Measurements from ENCODE around the gene SPPL2A. TPM values are rescaled to one million over a fixed set of nuclear protein-coding genes. Genes with fewer than 3 reads are reported as not detected.
A peak's percentile ranks its signal among the peaks of the same experiment; 100 is the strongest.

SPPL2A gene
- total and polyA plus RNA-seq, 11 donors: 21.5 to 231 (median 115) TPM

- peaks cover 0 to 98% (median 79%) of the 10 kb centered on the region in 9 donors for H3K36me3 ChIP-seq
- intact Hi-C loops (cut with DNase I): no loop called here
- no peak overlapping the region for H3K27ac ChIP-seq
- ATAC-seq: no peak
- H3K4me3 ChIP-seq: no peak overlapping the region
- no peak for DNase-seq
- H3K9me3 ChIP-seq: no peaks in the 10 kb centered on the region
- H3K27me3 ChIP-seq: no peaks in the 10 kb centered on the region
- no peaks in the 10 kb centered on the region for H3K4me1 ChIP-seq
- 94 to 100% (median 96%) methylated on average over 1 of the region's 1 CpG for WGBS, 4 donors
- TF ChIP-seq POLR2A (IDR thresholded peaks at IDR 0.05) (no peak), CTCF (IDR thresholded peaks at IDR 0.05) (no peak)
These were observed 39.2 kb downstream of the SPPL2A start for GRCh38 chr15:50726315-50726714.

- TF ChIP-seq POLR2A (IDR thresholded peaks at IDR 0.05) (no peak), CTCF (IDR thresholded peaks at IDR 0.05) (no peak)
- no peaks in the 10 kb centered on the region for H3K27me3 ChIP-seq
- DNase-seq (no peak), ATAC-seq (peak in 1 of 4 donors; percentile 20)
- H3K4me1 ChIP-seq: peaks cover 0 to 3% (median 0%) of the 10 kb centered on the region in 12 donors
- intact Hi-C loops (cut with DNase I): loop anchor here in 2 of 10 donors (10.0 kb wide), 1 partner anchor 46 kb away; the partner anchor contains the start of gene SPPL2A (in 2 of the 2)
- WGBS, 4 donors: 52 to 59% (median 57%) methylated on average over 1 of the region's 1 CpG
- no peak overlapping the region for H3K4me3 ChIP-seq
- peaks cover 0 to 91% (median 50%) of the 10 kb centered on the region in 9 donors for H3K36me3 ChIP-seq
- peak overlapping the region in 1 of 12 donors; percentile 3 for H3K27ac ChIP-seq
- no peaks in the 10 kb centered on the region for H3K9me3 ChIP-seq
These were observed 46.8 kb downstream of the SPPL2A start for GRCh38 chr15:50718700-50719125.

GRCh38 chr15:50712018-50712417 lies 53.5 kb downstream of the SPPL2A start:
- peak overlapping the region in 11 of 12 donors; percentile 58 to 94 (median 74) for H3K27ac ChIP-seq
- no peaks in the 10 kb centered on the region for H3K9me3 ChIP-seq
- ATAC-seq (no peak), DNase-seq (no peak)
- H3K27me3 ChIP-seq: no peaks in the 10 kb centered on the region
- peaks cover 0 to 21% (median 5%) of the 10 kb centered on the region in 12 donors for H3K4me1 ChIP-seq
- H3K36me3 ChIP-seq: peaks cover 0 to 73% (median 17%) of the 10 kb centered on the region in 9 donors
- TF ChIP-seq POLR2A (IDR thresholded peaks at IDR 0.05) (no peak), CTCF (IDR thresholded peaks at IDR 0.05) (no peak)
- 77 to 82% (median 79%) methylated on average over 3 of the region's 3 CpGs for WGBS, 4 donors
- intact Hi-C loops (cut with DNase I): loop anchor here in 2 of 10 donors (10.0 kb wide), 1 partner anchor 53 kb away; the partner anchor contains the start of gene SPPL2A (in 2 of the 2)
- H3K4me3 ChIP-seq: no peak overlapping the region

- ATAC-seq: peak; percentile 84 to 91 (median 90)
- Histone ChIP-seq H3K4me3 (no peak overlapping the region), H3K9me3 (no peaks in the 10 kb centered on the region), H3K27me3 (no peaks in the 10 kb centered on the region), H3K27ac (peak overlapping the region; percentile 58 to 94 (median 73)), H3K4me1 (peaks cover 0 to 21% (median 5%) of the 10 kb centered on the region in 12 donors), H3K36me3 (peaks cover 0 to 68% (median 20%) of the 10 kb centered on the region in 9 donors)
- intact Hi-C loops (cut with DNase I): loop anchor here in 2 of 10 donors (10.0 kb wide), 1 partner anchor 54 kb away; the partner anchor contains the start of gene SPPL2A (in 2 of the 2)
- no peak for DNase-seq
- no peak for TF ChIP-seq CTCF (IDR thresholded peaks at IDR 0.05)
- no peak for TF ChIP-seq POLR2A (IDR thresholded peaks at IDR 0.05)
These were observed 54.9 kb downstream of the SPPL2A start for GRCh38 chr15:50710585-50710984.

All from heart left ventricle (tissue), 16 donors.